Esophagus squamous epithelium (tissue), 5 donors: ENCODE results near the gene POLR2E. TPM values are rescaled to one million over a fixed set of nuclear protein-coding genes. Genes with fewer than 3 reads are reported as not detected.

ENCODE experiments used
- DNase-seq: peaks from one replicate; lab custom pipeline; 2025; lab: John Stamatoyannopoulos, UW
- H3K27ac ChIP-seq, 4 donors: fragments of 200-600 bp; sonication (generic); one replicate each; pipeline ENCODE4 v1.5.1; 2016 to 2019; ENCODE audit warnings: mild to moderate bottlenecking in 1 of 4
- H3K27me3 ChIP-seq, 4 donors: fragments of 200-600 bp; sonication (generic); 1 replicate in 3 of 4; 2 replicates in 1 of 4; pipeline versions ENCODE4 v1.5.1 to v1.6.0; 2017 to 2021; ENCODE audit warnings: antibody characterized with exemption in 1 of 4
- H3K36me3 ChIP-seq, 3 donors: fragments of 200-600 bp; sonication (generic); one replicate each; pipeline ENCODE4 v1.5.1; 2016 to 2019
- H3K4me1 ChIP-seq, 3 donors: fragments of 200-600 bp; sonication (generic); one replicate each; pipeline ENCODE4 v1.5.1; 2017 to 2019
- H3K4me3 ChIP-seq, 4 donors: fragments of 200-600 bp; sonication (generic); 1 replicate in 3 of 4; 2 replicates in 1 of 4; pipeline ENCODE4 v1.5.1; 2016 to 2019; ENCODE audit warnings: mild to moderate bottlenecking in 2 of 4, moderate library complexity in 1 of 4
- H3K9me3 ChIP-seq, 3 donors: fragments of 200-600 bp; sonication (generic); one replicate each; pipeline ENCODE4 v1.5.1; 2016 to 2019
- POLR2A ChIP-seq, 4 donors: fragments of 450-650 bp; IDR thresholded peaks; one replicate each; pipeline ENCODE4 v1.6.1; 2017; ENCODE audit warnings: antibody characterized with exemption in 4 of 4, mild to moderate bottlenecking in 4 of 4, moderate library complexity in 3 of 4
- WGBS, 2 donors: methylation state at CpG; one replicate each; pipeline ENCODE4 v1.1.5; 2018; 5-methylcytosine and 5-hydroxymethylcytosine counted together
- intact Hi-C: fragments of 100-400 bp; cut with DNase I; formaldehyde crosslinking; loops from one replicate; pipeline ENCODE4 v1.15.0; 2022
- total RNA-seq, 4 donors: library from RNA; depleted of rRNA; stranded (reverse); fragments of >200 nt; gene quantifications; one replicate each; pipeline ENCODE4 v1.1.0, GENCODE V29; 2016
- TF ChIP-seq, protein P1 (sequence below), 6 experiments: fragments of 450-650 bp in 4 of 6; fragments of 200-600 bp in 2 of 6; sonication (generic) in 2 of 6; IDR thresholded peaks; one replicate each; pipeline ENCODE4 v1.5.1; 2016 to 2019; ENCODE audit warnings: antibody characterized with exemption in 6 of 6, mild to moderate bottlenecking in 4 of 6, moderate library complexity in 4 of 6
- donor health status: DM: yes; HTN: yes; CAD: no.

POLR2E gene
- 100 to 1,000 TPM; 113 to 198 (median 166) TPM for total RNA-seq

DNA sequence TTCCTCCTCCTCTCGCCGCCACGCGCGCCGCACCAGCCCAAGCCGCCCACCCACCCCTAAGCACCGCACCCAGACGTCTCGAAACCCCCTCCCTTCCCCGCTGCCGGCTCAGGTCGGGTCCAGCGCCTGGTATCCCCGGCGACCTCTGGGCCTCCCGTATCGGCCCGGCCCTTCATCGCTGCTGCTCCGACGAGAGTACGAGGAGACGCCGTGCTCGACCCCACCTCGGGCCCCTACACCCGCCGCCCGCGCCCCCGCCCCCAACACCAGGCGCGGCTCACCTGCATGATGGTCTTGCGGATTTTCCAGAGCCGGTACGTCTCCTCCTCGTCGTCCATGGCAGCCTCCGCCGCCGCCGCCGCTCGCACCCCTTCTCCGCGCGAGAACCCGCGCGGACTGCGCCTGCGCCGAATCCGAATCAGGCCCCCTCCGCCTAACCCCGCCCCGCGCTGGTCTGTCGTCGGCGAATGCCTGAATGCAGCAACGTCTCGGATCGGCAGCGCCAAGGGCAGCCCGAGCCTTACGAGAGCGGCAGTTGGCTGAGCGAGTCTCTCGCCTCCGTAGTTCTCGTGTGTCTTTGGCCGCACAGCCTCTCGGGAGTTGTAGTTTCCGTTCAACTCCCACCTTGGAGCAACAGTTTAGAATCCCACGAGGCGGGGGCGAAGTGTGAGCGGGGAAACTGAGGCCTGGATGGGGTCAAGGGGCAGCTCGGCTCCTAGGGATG is at the start of gene POLR2E:
Gene POLR2E, minus strand, starts transcription at position 398 of the 724 bp plus-strand sequence. Its CDS starts 60 bp downstream, at position 338.
- TF ChIP-seq, protein P1, sequence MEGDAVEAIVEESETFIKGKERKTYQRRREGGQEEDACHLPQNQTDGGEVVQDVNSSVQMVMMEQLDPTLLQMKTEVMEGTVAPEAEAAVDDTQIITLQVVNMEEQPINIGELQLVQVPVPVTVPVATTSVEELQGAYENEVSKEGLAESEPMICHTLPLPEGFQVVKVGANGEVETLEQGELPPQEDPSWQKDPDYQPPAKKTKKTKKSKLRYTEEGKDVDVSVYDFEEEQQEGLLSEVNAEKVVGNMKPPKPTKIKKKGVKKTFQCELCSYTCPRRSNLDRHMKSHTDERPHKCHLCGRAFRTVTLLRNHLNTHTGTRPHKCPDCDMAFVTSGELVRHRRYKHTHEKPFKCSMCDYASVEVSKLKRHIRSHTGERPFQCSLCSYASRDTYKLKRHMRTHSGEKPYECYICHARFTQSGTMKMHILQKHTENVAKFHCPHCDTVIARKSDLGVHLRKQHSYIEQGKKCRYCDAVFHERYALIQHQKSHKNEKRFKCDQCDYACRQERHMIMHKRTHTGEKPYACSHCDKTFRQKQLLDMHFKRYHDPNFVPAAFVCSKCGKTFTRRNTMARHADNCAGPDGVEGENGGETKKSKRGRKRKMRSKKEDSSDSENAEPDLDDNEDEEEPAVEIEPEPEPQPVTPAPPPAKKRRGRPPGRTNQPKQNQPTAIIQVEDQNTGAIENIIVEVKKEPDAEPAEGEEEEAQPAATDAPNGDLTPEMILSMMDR (IDR thresholded peaks at IDR 0.05) = peak in 1 of 6 experiments; percentile 11
- peak in 3 of 4 donors; percentile 71 to 93 (median 78) for TF ChIP-seq POLR2A (IDR thresholded peaks at IDR 0.05)
- Histone ChIP-seq H3K9me3 (peaks cover 0 to 5% (median 0%) of the 10 kb centered on the region in 3 donors), H3K4me3 (peak within 1 kb of the TSS; percentile 87 to 99 (median 95)), H3K4me1 (peaks cover 24 to 65% (median 44%) of the 10 kb centered on the region in 3 donors), H3K27ac (peak within 1 kb of the TSS; percentile 81 to 90 (median 90)), H3K27me3 (no peaks in the 10 kb centered on the region), H3K36me3 (peaks cover 17 to 40% (median 19%) of the 10 kb centered on the region in 3 donors)
- DNase-seq = peak; percentile 85
- intact Hi-C loops = no loop called here
- WGBS, 2 donors = 0% methylated on average over 5 to 9 of the region's 81 CpGs

DNA sequence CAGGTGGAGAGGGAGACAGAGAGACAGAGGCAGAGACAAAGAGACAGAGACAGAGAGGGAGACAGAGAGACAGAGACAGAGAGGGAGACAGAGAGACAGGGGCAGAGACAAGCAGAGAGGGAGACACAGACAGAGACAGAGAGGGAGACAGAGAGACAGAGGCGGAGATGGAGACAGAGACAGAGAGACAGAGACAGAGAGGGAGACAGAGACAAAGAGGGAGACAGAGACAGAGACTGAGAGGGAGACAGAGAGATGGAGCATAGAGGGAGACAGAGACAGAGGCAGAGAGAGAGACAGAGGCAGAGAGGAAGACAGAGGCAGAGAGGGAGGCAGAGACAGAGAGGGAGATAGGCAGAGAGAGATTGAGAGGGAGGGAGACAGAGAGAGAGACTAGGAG is 49.6 kb upstream of the POLR2E start:
- TF ChIP-seq, protein P1 (IDR thresholded peaks at IDR 0.05) = no peak
- TF ChIP-seq POLR2A (IDR thresholded peaks at IDR 0.05) = no peak
- H3K4me3 ChIP-seq = no peak overlapping the region
- no peaks in the 10 kb centered on the region for H3K9me3 ChIP-seq
- no peaks in the 10 kb centered on the region for H3K27me3 ChIP-seq
- H3K4me1 ChIP-seq = peaks cover 0 to 25% (median 14%) of the 10 kb centered on the region in 3 donors
- 57 to 85% methylated on average over 1 of the region's 1 CpG for WGBS, 2 donors
- no peak for DNase-seq
- intact Hi-C loops = no loop called here
- H3K36me3 ChIP-seq = peaks cover 21 to 93% (median 36%) of the 10 kb centered on the region in 3 donors
- H3K27ac ChIP-seq = no peak overlapping the region

DNA sequence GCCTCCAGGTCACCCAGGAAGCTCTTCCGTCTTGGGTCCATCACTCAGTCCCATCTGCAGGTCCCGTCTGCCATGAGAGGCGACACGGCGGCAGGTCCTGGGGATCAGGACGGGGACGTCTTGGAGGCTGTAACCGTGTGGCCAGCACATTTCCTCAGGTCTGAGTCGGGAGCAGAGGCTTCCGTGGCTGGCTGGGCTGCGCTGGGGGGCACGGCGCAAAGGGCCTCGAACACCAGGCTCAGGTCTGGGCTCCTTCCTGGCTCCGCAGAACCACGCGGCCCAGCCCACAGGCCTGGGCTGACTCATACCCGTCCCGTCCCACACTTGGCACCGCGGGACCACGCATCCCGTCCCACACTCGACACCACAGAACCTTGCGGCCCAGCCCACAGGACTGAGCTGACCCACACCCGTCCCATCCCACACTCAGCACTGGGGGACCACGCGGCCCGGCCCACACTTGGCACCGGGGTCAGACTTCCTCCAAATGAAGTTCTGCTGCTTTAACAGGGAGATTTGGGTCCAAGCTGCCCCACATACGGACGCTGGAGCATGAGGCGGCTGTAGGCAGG is 48.7 kb upstream of the POLR2E start:
- Histone ChIP-seq H3K4me1 (peaks cover 0 to 16% (median 14%) of the 10 kb centered on the region in 3 donors), H3K36me3 (peaks cover 21 to 93% (median 32%) of the 10 kb centered on the region in 3 donors), H3K27ac (no peak overlapping the region), H3K27me3 (no peaks in the 10 kb centered on the region), H3K9me3 (no peaks in the 10 kb centered on the region), H3K4me3 (no peak overlapping the region)
- WGBS, 2 donors = 76 to 93% methylated on average over 2 to 3 of the region's 33 CpGs
- no peak for DNase-seq
- TF ChIP-seq POLR2A (IDR thresholded peaks at IDR 0.05) = no peak
- TF ChIP-seq, protein P1 (IDR thresholded peaks at IDR 0.05) = no peak
- intact Hi-C loops = no loop called here

DNA sequence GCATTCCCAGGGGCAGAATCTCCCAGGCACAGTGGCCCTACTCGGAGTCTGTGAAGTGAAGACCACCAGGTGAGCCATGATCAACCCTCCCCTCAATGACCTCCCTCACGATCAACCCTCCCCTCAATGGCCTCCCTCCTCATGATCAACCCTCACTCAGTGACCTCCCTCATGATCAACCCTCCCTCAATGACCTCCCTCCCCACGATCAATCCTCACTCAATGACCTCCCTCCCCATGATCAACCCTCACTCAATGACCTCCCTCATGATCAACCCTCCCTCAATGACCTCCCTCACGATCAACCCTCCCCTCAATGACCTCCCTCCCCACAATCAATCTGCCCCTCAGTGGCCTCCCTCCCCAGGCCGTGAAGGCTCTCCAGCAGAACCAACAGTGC is 46.8 kb upstream of the POLR2E start:
- no peak for DNase-seq
- Histone ChIP-seq H3K27ac (no peak overlapping the region), H3K4me1 (peaks cover 0 to 4% (median 4%) of the 10 kb centered on the region in 3 donors), H3K36me3 (peaks cover 12 to 88% (median 32%) of the 10 kb centered on the region in 3 donors), H3K27me3 (no peaks in the 10 kb centered on the region), H3K9me3 (no peaks in the 10 kb centered on the region), H3K4me3 (no peak overlapping the region)
- WGBS, 2 donors = 68 to 78% methylated on average over 4 to 5 of the region's 5 CpGs
- TF ChIP-seq POLR2A (IDR thresholded peaks at IDR 0.05) = no peak
- TF ChIP-seq, protein P1 (IDR thresholded peaks at IDR 0.05) = no peak
- intact Hi-C loops = no loop called here
